Stimulated activated CD8-positive, alpha-beta memory T cell treated with anti-CD3 and anti-CD28 coated beads, Interleukin-7, amount 100 ng/mL, for 48 hours (primary cell): Measurements from ENCODE around the gene MED27.
"Not testable (repeated sequence)": the region's sequence is repeated elsewhere in the genome, so short reads cannot be mapped to it uniquely, and the experiment has no call there.

ENCODE experiments used
- DNase-seq, 2 donors: peaks; one replicate each; pipeline ENCODE4 v3.0.0-alpha.2; 2020; ENCODE audit warnings: low read depth in 1 of 2; ENCODE audit errors: extremely low read depth in 1 of 2

The MED27 gene

GRCh38 chr9:131937451-131937850 lies 142.2 kb downstream of the MED27 start:
- DNase-seq = no peak

- DNase-seq = no peak
These were observed 142.7 kb downstream of the MED27 start for GRCh38 chr9:131936929-131937328.

- no peak for DNase-seq
These were observed 145.0 kb downstream of the MED27 start for GRCh38 chr9:131934673-131935072.

GRCh38 chr9:131927091-131927490 lies 152.6 kb downstream of the MED27 start:
- no peak for DNase-seq

GRCh38 chr9:131926360-131926922 lies 153.2 kb downstream of the MED27 start:
- no peak for DNase-seq

- no peak for DNase-seq
These were observed 153.9 kb downstream of the MED27 start for GRCh38 chr9:131925677-131926177.

- DNase-seq = no peak
These were observed 155.9 kb downstream of the MED27 start for GRCh38 chr9:131923766-131924165.

- no peak for DNase-seq
These were observed 156.5 kb downstream of the MED27 start for GRCh38 chr9:131923132-131923671.

- DNase-seq = not testable (repeated sequence)
These were observed 158.0 kb downstream of the MED27 start for GRCh38 chr9:131921635-131922034.

- DNase-seq = no peak
These were observed 160.5 kb downstream of the MED27 start for GRCh38 chr9:131919216-131919615.

GRCh38 chr9:131918481-131918880 lies 161.2 kb downstream of the MED27 start:
- no peak for DNase-seq

GRCh38 chr9:131917009-131917408 lies 162.7 kb downstream of the MED27 start:
- DNase-seq = no peak

- DNase-seq = no peak
These were observed 164.5 kb downstream of the MED27 start for GRCh38 chr9:131915181-131915580.

GRCh38 chr9:131912671-131913070 lies 167.0 kb downstream of the MED27 start:
- DNase-seq = no peak

GRCh38 chr9:131912069-131912468 lies 167.6 kb downstream of the MED27 start:
- no peak for DNase-seq

- no peak for DNase-seq
These were observed 169.1 kb downstream of the MED27 start for GRCh38 chr9:131910572-131910971.

- no peak for DNase-seq
These were observed 174.5 kb downstream of the MED27 start for GRCh38 chr9:131905144-131905543.

GRCh38 chr9:131899296-131900228 lies 180.1 kb downstream of the MED27 start:
- no peak for DNase-seq

GRCh38 chr9:131892902-131893500 lies 186.7 kb downstream of the MED27 start:
- no peak for DNase-seq

- DNase-seq = no peak
These were observed 187.4 kb downstream of the MED27 start for GRCh38 chr9:131892162-131892707.

GRCh38 chr9:131891598-131891997 lies 188.1 kb downstream of the MED27 start:
- no peak for DNase-seq
